ENCODE data around the gene CLIP2.

- TF ChIP-seq, protein P1, sequence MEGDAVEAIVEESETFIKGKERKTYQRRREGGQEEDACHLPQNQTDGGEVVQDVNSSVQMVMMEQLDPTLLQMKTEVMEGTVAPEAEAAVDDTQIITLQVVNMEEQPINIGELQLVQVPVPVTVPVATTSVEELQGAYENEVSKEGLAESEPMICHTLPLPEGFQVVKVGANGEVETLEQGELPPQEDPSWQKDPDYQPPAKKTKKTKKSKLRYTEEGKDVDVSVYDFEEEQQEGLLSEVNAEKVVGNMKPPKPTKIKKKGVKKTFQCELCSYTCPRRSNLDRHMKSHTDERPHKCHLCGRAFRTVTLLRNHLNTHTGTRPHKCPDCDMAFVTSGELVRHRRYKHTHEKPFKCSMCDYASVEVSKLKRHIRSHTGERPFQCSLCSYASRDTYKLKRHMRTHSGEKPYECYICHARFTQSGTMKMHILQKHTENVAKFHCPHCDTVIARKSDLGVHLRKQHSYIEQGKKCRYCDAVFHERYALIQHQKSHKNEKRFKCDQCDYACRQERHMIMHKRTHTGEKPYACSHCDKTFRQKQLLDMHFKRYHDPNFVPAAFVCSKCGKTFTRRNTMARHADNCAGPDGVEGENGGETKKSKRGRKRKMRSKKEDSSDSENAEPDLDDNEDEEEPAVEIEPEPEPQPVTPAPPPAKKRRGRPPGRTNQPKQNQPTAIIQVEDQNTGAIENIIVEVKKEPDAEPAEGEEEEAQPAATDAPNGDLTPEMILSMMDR (IDR thresholded peaks at IDR 0.05): no peak
- TF ChIP-seq REST (IDR thresholded peaks at IDR 0.05; ENCODE audit: insufficient read depth in 1 of 2, low read depth in 2 of 2, low read length in 1 of 2): no peak; a peak in 1 of 4 replicates
- TF ChIP-seq SIN3A (IDR thresholded peaks at IDR 0.05; ENCODE audit: borderline replicate concordance, insufficient read depth, low read depth, low read length): no peak
- TF ChIP-seq POLR2AphosphoS5 (IDR thresholded peaks at IDR 0.05; ENCODE audit: low read depth, low read length): no peak
These were observed 25.6 kb upstream of the CLIP2 start for GRCh38 chr7:74263399-74264120.

All from Panc1 (cell line).